ENCODE results near the gene NUDCD2. TPM values are rescaled to one million over a fixed set of nuclear protein-coding genes. Genes with fewer than 3 reads are reported as not detected.
"Not testable (repeated sequence)": the region's sequence is repeated elsewhere in the genome, so short reads cannot be mapped to it uniquely, and the experiment has no call there.

Gene NUDCD2
- total RNA-seq, 1 experiment from 2014 or later = 20.5 TPM

GRCh38 chr5:163397354-163397753 is 62.5 kb downstream of the NUDCD2 start:
- DNase-seq (ENCODE audit: low read depth in 1 of 2, low spot score in 2 of 2) = no peak
- no peaks in the 10 kb centered on the region for H3K9me3 ChIP-seq (replicated peaks)

GRCh38 chr5:163396818-163397340 is 63.0 kb downstream of the NUDCD2 start:
- not testable (repeated sequence) for DNase-seq (ENCODE audit: low read depth in 1 of 2, low spot score in 2 of 2); H3K27ac ChIP-seq; H3K4me3 ChIP-seq; H3K9me3 ChIP-seq (replicated peaks); H3K36me3 ChIP-seq; H3K4me1 ChIP-seq (replicated peaks); H3K27me3 ChIP-seq (replicated peaks)

More at GRCh38 chr5:163397354-163397753, 62.5 kb downstream of the NUDCD2 start:
- H3K27me3 ChIP-seq (replicated peaks) = no peaks in the 10 kb centered on the region; the same call in 1 of the 2 replicates
- no peaks in the 10 kb centered on the region for H3K36me3 ChIP-seq
- H3K4me3 ChIP-seq = no peak overlapping the region
- no peaks in the 10 kb centered on the region for H3K4me1 ChIP-seq (replicated peaks)
- no peak overlapping the region for H3K27ac ChIP-seq

Other genes starting within 250 kb of the NUDCD2 start
- gene CCNG1, start 22.5 kb downstream of the NUDCD2 start, total RNA-seq (2014; rRNA removed; shearing (Covaris generic)) = 191 and 195 TPM in 2 replicates
- 117 and 119 TPM in 2 replicates for gene HMMR, start 530 bp upstream of the NUDCD2 start, total RNA-seq (2014; rRNA removed; shearing (Covaris generic))
- 64.7 and 97.6 TPM in 2 replicates for gene MAT2B, start 45.5 kb upstream of the NUDCD2 start, total RNA-seq (2014; rRNA removed; shearing (Covaris generic))

All from SJSA1 (cell line).